GM12875 (cell line): ENCODE measurements around the gene SLMAP.

ENCODE experiments used
- H3K4me3 ChIP-seq: one replicate; pipeline ENCODE4 v1.5.1; 2011; ENCODE audit warnings: low read depth, low read length, control low read depth
- TF ChIP-seq, protein P1 (sequence below): IDR thresholded peaks from 2 replicates; pipeline ENCODE4 v1.5.1; 2011; ENCODE audit warnings: low read depth, mild to moderate bottlenecking, control low read depth, inconsistent platforms, low read length, moderate library complexity, borderline replicate concordance; ENCODE audit not compliant: insufficient read depth

Gene SLMAP

DNA sequence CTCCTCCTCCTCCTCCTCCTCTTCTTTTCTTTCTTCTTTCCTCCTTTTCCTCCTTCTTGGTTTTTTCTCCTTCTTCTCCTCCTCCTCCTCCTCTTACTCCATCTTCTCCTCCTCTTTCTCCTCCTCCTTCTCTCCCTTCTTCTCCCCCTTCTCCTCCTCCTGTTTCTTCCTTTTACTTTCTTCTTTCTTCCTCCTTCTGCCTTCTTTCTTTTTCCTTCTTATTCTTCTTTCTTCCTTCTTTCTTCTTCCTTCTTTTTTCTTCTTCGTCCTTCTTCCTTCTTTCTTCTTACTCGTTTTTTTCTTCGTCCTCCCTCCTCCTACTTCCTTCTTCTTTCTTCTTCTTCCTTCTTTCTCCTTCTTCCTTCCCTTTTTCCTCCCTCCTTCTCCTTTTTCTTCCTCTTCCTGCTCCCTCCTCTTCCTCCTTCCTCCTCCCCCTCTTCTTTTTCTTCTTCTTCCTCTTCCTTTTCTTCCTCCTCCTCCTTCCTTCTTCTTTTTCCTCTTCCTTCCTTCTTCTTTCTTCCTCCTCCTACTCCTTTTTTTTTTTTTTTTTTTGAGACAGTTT, 92.1 kb downstream of the SLMAP start:
- TF ChIP-seq, protein P1, sequence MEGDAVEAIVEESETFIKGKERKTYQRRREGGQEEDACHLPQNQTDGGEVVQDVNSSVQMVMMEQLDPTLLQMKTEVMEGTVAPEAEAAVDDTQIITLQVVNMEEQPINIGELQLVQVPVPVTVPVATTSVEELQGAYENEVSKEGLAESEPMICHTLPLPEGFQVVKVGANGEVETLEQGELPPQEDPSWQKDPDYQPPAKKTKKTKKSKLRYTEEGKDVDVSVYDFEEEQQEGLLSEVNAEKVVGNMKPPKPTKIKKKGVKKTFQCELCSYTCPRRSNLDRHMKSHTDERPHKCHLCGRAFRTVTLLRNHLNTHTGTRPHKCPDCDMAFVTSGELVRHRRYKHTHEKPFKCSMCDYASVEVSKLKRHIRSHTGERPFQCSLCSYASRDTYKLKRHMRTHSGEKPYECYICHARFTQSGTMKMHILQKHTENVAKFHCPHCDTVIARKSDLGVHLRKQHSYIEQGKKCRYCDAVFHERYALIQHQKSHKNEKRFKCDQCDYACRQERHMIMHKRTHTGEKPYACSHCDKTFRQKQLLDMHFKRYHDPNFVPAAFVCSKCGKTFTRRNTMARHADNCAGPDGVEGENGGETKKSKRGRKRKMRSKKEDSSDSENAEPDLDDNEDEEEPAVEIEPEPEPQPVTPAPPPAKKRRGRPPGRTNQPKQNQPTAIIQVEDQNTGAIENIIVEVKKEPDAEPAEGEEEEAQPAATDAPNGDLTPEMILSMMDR = no peak

DNA sequence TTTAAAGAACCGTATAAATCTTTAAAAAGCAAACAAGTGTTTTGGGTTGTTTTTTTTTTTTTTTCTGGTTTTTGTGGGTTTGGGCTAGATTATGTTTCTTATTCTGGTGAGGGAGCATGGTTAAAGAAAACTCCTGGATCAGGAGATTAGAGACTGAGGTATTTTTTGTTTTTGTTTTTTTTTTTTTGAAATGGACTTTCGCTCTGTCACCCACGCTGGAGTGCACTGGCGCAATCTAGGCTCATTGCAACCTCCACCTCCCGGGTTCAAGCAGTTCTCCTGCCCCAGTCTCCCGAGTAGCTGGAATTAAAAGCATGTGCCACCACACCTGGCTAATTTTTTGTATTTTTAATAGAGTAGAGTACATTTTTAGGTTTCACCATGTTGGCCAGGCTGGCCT, 95.2 kb downstream of the SLMAP start:
- TF ChIP-seq, protein P1 = no peak
- H3K4me3 ChIP-seq = no peak overlapping the region

More for the DNA sequence above, 92.1 kb downstream of the SLMAP start:
- H3K4me3 ChIP-seq = no peak overlapping the region

DNA sequence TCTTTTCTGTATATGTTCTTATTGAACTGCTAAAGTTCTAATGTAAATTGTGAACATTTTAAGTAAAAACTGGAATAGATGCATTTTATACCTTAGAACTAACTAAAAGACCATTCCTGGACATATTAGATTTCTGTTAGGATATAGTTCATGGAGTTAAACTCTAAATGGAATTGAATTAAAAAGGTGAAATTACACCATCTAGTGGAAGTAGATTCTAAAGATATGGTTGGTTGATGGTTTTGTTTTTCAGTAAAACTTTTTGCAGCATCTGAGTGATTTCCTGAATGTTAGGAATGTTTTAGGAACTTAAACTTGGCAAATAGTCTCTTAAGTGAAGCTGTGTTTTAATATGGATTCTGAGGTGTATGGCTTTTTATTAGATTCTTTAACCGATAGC, 96.8 kb downstream of the SLMAP start:
- no peak overlapping the region for H3K4me3 ChIP-seq
- TF ChIP-seq, protein P1 = no peak

DNA sequence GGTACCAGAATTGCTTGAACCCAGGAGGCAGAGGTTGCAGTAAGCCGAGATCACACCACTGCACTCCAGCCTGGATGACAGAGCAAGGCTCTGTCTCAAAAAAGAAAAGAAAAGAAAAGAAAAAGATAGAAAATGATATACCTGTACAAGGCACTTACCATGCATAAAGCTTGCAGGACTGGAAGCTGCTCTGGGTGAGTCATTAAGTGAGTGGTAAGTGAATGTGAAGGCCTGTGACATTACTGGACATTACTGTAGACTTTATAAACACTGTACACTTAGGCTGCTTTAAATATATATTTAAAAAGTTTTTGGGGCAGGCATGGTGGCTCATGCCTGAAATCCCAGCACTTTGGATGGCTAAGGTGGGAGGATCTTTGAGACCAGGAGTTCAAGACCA, 99.2 kb downstream of the SLMAP start:
- TF ChIP-seq, protein P1 = no peak
- no peak overlapping the region for H3K4me3 ChIP-seq

DNA sequence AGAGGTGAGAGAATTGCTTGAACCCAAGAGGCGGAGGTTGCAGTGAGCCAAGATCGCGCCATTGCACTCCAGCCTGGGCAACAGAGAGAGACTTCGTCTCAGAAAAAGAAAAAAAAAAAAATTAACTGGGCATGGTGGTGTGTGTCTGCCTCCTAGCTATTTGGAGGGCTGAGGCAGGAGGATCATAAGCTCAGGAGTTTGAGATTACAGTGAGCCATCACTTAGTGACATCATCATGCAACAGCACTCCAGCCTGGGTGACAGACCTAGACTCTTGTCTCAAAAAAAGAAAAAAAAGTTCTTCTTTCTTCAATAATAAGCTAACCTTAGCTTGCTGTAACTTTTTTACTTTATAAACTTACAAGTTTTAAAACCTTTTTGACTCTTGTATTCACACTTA, 99.8 kb downstream of the SLMAP start:
- no peak overlapping the region for H3K4me3 ChIP-seq
- TF ChIP-seq, protein P1 = no peak

DNA sequence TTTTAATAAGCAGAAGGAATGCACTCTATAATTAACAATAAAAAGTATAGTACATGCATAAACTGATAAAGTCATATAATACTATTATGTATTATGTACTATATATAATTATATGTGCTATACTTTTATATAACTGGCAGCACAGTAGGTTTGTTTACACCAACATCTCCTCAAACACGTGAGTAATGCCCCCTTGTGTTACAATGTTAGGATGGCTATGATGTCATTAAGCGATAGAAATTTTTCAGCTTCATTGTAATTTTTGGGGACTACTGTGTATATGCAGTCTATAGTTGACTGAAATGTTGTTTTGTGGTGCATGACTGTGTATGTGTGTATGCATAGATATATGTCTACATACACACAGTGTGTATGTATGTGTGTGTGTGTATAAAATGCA, 100.6 kb downstream of the SLMAP start:
- H3K4me3 ChIP-seq = no peak overlapping the region
- TF ChIP-seq, protein P1 = no peak

DNA sequence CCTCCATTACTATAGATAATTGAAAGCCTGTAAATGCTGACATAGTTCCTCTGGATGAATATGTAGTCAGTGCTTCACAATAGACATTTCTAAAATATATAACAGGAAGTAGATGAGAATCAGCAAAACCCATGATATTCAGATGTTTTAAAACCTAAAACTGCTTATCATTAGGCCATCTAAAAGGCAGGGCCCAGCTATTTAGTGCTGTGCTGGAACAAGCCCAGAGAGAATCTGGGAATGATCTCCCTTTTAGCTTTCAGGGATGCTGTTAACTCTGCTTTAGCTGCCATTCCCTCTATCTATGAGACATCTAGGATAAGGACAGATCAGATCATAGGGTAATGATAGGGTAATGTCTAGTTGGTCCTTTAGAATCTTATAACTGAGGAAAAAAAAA, 106.8 kb downstream of the SLMAP start:
- no peak overlapping the region for H3K4me3 ChIP-seq
- TF ChIP-seq, protein P1 = no peak
